ENCODE results near the gene GPC6. TPM values are rescaled to one million over a fixed set of nuclear protein-coding genes. Genes with fewer than 3 reads are reported as not detected.

The GPC6 gene
- total RNA-seq, 4 donors from 2014 or later: 2.7 to 5.7 (median 4.4) TPM

DNA sequence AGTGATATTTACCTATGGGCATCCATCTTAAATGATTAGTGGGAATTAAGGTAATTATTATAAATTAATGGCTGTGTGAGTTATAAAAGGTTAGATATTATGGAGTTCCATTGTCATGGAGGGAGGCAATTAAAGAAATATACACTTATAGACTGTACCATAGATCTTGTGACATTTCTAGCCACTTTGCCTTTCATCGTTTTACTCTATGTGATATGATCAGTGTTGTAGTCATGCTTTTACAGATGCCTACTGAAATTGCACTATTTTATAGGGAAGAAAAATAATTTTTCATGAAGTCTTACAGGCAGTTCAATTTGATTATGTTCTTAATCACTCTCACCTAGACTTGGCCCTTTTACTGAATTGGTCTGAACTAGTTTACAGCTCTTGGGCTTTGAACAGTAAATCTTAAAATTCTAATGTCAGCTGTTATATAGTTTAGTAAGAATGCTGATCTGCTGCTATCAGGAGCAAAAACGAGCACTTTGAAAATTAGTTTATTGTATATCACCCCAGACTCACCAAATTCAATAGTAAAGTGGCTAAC is 301.2 kb downstream of the GPC6 start:
- Histone ChIP-seq H3K36me3 (no peaks in the 10 kb centered on the region), H3K27me3 (no peaks in the 10 kb centered on the region), H3K9me3 (no peaks in the 10 kb centered on the region), H3K4me1 (no peaks in the 10 kb centered on the region), H3K27ac (no peak overlapping the region), H3K4me3 (no peak overlapping the region)
- TF ChIP-seq POLR2AphosphoS5 (IDR thresholded peaks at IDR 0.05) (no peak), EP300 (IDR thresholded peaks at IDR 0.05) (no peak), POLR2A (IDR thresholded peaks at IDR 0.05) (no peak)
- TF ChIP-seq, protein P1, sequence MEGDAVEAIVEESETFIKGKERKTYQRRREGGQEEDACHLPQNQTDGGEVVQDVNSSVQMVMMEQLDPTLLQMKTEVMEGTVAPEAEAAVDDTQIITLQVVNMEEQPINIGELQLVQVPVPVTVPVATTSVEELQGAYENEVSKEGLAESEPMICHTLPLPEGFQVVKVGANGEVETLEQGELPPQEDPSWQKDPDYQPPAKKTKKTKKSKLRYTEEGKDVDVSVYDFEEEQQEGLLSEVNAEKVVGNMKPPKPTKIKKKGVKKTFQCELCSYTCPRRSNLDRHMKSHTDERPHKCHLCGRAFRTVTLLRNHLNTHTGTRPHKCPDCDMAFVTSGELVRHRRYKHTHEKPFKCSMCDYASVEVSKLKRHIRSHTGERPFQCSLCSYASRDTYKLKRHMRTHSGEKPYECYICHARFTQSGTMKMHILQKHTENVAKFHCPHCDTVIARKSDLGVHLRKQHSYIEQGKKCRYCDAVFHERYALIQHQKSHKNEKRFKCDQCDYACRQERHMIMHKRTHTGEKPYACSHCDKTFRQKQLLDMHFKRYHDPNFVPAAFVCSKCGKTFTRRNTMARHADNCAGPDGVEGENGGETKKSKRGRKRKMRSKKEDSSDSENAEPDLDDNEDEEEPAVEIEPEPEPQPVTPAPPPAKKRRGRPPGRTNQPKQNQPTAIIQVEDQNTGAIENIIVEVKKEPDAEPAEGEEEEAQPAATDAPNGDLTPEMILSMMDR (IDR thresholded peaks at IDR 0.05): no peak
- DNase-seq (ENCODE audit: low spot score in 2 of 2): no peak
- 47% methylated on average over 2 of the region's 2 CpGs for WGBS

- TF ChIP-seq EP300 (IDR thresholded peaks at IDR 0.05): no peak
- no peak for TF ChIP-seq POLR2A (IDR thresholded peaks at IDR 0.05)
- TF ChIP-seq, protein P1 (IDR thresholded peaks at IDR 0.05): no peak
- TF ChIP-seq POLR2AphosphoS5 (IDR thresholded peaks at IDR 0.05): no peak
- Histone ChIP-seq H3K4me1 (no peaks in the 10 kb centered on the region), H3K36me3 (no peaks in the 10 kb centered on the region), H3K4me3 (no peak overlapping the region), H3K27me3 (no peaks in the 10 kb centered on the region), H3K9me3 (no peaks in the 10 kb centered on the region), H3K27ac (no peak overlapping the region)
- DNase-seq (ENCODE audit: low spot score in 2 of 2): no peak
- 93% methylated on average over 2 of the region's 2 CpGs for WGBS
Measured at GRCh38 chr13:93529961-93530360, 303.4 kb downstream of the GPC6 start.

DNA sequence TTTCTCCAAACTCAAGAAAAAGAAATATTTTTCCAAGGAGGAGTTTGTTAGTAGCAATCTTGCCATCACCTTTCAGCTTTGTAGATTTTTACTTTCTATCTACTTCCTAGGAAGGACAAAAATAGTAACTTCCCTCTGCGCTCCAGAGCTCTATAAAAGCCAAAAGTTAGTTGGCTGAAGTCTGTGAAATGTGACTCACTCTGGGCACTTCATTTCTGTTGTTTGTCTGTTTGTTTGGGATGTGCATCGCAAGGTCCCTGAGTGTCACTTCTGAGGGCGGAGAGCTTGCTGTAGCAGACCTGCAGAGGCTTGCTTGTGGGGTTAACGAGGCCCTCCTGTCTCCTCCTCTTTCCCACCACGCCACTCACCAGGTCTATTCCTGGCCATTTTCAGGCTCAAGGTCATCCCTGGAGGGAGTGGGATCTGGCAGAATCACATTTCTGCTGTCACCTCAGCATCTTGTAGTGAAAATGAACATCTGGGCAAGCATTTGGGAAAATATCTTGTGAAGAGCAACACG is 307.6 kb downstream of the GPC6 start:
- no peaks in the 10 kb centered on the region for H3K4me1 ChIP-seq
- no peak for DNase-seq (ENCODE audit: low spot score in 2 of 2)
- H3K36me3 ChIP-seq: no peaks in the 10 kb centered on the region
- TF ChIP-seq POLR2AphosphoS5 (IDR thresholded peaks at IDR 0.05) (no peak), POLR2A (IDR thresholded peaks at IDR 0.05) (no peak), EP300 (IDR thresholded peaks at IDR 0.05) (no peak)
- TF ChIP-seq, protein P1 (IDR thresholded peaks at IDR 0.05): no peak
- H3K4me3 ChIP-seq: no peak overlapping the region
- H3K27ac ChIP-seq: no peak overlapping the region
- WGBS: 39% methylated on average over 6 of the region's 6 CpGs
- no peaks in the 10 kb centered on the region for H3K27me3 ChIP-seq
- no peaks in the 10 kb centered on the region for H3K9me3 ChIP-seq

DNA sequence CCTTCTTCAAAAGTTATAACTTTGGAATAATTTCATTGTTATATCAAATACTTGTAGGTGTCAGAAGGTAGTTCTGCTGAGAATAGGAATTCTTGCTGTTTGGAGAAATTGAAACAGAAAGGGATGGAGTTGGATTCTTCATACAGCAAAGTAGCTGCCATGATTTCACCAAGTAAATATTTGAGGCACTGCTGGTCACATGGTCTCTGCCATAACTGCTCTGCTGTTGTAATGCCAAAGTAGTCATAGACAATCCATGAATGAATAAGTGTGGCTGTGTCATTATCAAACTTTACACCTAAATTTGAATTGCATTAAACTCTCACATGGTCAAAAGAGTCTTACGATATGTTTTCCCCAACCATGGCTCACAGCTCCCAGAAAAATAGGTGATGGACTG is 308.6 kb downstream of the GPC6 start:
- H3K4me1 ChIP-seq: no peaks in the 10 kb centered on the region
- H3K9me3 ChIP-seq: no peaks in the 10 kb centered on the region
- no peaks in the 10 kb centered on the region for H3K36me3 ChIP-seq
- H3K27ac ChIP-seq: no peak overlapping the region
- TF ChIP-seq POLR2A (IDR thresholded peaks at IDR 0.05) (no peak), POLR2AphosphoS5 (IDR thresholded peaks at IDR 0.05) (no peak), EP300 (IDR thresholded peaks at IDR 0.05) (no peak)
- TF ChIP-seq, protein P1 (IDR thresholded peaks at IDR 0.05): no peak
- H3K27me3 ChIP-seq: no peaks in the 10 kb centered on the region
- 97% methylated on average over 1 of the region's 1 CpG for WGBS
- no peak overlapping the region for H3K4me3 ChIP-seq
- DNase-seq (ENCODE audit: low spot score in 2 of 2): no peak

GRCh38 chr13:93539914-93540313 is 313.3 kb downstream of the GPC6 start:
- TF ChIP-seq POLR2A (IDR thresholded peaks at IDR 0.05): no peak
- Histone ChIP-seq H3K27me3 (no peaks in the 10 kb centered on the region), H3K4me3 (no peak overlapping the region), H3K27ac (no peak overlapping the region), H3K9me3 (no peaks in the 10 kb centered on the region), H3K4me1 (no peaks in the 10 kb centered on the region), H3K36me3 (no peaks in the 10 kb centered on the region)
- WGBS: 91% methylated on average over 6 of the region's 6 CpGs
- no peak for DNase-seq (ENCODE audit: low spot score in 2 of 2)

GRCh38 chr13:93547886-93548285 is 321.3 kb downstream of the GPC6 start:
- DNase-seq (ENCODE audit: low spot score in 2 of 2): no peak
- Histone ChIP-seq H3K27ac (no peak overlapping the region), H3K4me1 (no peaks in the 10 kb centered on the region), H3K36me3 (no peaks in the 10 kb centered on the region), H3K4me3 (no peak overlapping the region), H3K9me3 (no peaks in the 10 kb centered on the region), H3K27me3 (no peaks in the 10 kb centered on the region)
- no peak for TF ChIP-seq POLR2AphosphoS5 (IDR thresholded peaks at IDR 0.05)
- TF ChIP-seq, protein P1 (IDR thresholded peaks at IDR 0.05): no peak
- no peak for TF ChIP-seq EP300 (IDR thresholded peaks at IDR 0.05)

Data from suprapubic skin (tissue), 4 donors.